ENCODE data around the gene GEMIN5. TPM values are rescaled to one million over a fixed set of nuclear protein-coding genes. Genes with fewer than 3 reads are reported as not detected.

The GEMIN5 gene, protein sequence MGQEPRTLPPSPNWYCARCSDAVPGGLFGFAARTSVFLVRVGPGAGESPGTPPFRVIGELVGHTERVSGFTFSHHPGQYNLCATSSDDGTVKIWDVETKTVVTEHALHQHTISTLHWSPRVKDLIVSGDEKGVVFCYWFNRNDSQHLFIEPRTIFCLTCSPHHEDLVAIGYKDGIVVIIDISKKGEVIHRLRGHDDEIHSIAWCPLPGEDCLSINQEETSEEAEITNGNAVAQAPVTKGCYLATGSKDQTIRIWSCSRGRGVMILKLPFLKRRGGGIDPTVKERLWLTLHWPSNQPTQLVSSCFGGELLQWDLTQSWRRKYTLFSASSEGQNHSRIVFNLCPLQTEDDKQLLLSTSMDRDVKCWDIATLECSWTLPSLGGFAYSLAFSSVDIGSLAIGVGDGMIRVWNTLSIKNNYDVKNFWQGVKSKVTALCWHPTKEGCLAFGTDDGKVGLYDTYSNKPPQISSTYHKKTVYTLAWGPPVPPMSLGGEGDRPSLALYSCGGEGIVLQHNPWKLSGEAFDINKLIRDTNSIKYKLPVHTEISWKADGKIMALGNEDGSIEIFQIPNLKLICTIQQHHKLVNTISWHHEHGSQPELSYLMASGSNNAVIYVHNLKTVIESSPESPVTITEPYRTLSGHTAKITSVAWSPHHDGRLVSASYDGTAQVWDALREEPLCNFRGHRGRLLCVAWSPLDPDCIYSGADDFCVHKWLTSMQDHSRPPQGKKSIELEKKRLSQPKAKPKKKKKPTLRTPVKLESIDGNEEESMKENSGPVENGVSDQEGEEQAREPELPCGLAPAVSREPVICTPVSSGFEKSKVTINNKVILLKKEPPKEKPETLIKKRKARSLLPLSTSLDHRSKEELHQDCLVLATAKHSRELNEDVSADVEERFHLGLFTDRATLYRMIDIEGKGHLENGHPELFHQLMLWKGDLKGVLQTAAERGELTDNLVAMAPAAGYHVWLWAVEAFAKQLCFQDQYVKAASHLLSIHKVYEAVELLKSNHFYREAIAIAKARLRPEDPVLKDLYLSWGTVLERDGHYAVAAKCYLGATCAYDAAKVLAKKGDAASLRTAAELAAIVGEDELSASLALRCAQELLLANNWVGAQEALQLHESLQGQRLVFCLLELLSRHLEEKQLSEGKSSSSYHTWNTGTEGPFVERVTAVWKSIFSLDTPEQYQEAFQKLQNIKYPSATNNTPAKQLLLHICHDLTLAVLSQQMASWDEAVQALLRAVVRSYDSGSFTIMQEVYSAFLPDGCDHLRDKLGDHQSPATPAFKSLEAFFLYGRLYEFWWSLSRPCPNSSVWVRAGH (N-terminal part only)
- 46.7 and 49.7 TPM in 2 replicates for total RNA-seq (2014; rRNA removed; shearing (Covaris generic))
- 18.3 and 19.2 TPM in 2 replicates for polyA plus RNA-seq (2016; fragmentation: Nextera tagmentation; extraction: Ambion mirVana)
- long read RNA-seq, partial matches to known transcripts, result 6 of 7 reads
- long read RNA-seq, other reads (novel, unspliced or antisense), result 1 of 7 reads

DNA sequence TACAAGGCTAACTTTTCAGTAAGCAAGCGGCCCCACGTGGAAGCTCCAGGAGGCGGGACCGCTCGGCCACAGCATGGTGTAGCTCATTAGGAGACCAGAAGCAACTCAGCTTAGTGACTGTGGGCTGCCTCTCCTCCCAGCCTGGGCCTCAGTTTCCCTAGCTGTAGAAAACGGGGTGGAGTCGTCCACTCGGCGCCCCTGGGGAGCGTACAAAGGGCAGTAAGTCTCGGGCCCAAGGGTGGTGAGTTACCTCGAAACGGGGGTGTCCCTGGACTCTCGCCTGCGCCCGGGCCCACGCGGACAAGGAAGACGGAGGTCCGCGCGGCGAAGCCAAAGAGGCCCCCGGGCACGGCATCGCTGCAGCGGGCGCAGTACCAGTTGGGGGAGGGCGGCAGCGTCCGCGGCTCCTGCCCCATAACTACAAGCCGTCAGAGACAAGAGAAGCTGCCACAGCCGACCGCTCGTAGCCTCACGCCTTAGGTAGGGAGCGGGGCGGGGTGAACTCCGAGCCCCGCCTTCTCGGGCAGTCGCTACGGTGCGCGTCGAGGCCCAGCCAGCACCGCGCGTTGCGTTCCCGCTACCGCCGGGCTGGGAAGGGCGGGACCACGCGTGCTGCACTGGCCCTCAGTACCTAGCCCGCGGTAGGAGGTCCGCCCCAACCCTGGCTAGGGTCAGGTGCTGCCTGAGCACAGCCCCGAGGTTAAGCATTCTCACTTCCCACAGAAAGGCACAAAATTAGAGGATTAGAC is at the start of gene GEMIN5:
Gene GEMIN5 (minus strand): TSS at position 494 of the 749 bp plus-strand sequence. CDS start 78 bp downstream, at position 416.
- peak within 1 kb of the TSS; percentile 46; the same call in 1 of the 2 replicates for H3K27ac ChIP-seq (ENCODE audit: low read depth)
- H3K36me3 Mint-ChIP-seq (ENCODE audit: low read depth), result peaks cover 17% of the 10 kb centered on the region
- peaks cover 7% of the 10 kb centered on the region; the same call in 1 of the 2 replicates for H3K36me3 ChIP-seq (ENCODE audit: insufficient read depth)
- TF ChIP-seq ZNF331 (CRISPR knock-in tag; IDR thresholded peaks at IDR 0.05; ENCODE audit: low read depth) (no peak), JUNB (IDR thresholded peaks at IDR 0.05; ENCODE audit: unreplicated experiment) (no peak), ZNF114 (CRISPR knock-in tag; IDR thresholded peaks at IDR 0.05) (no peak), NANOG (IDR thresholded peaks at IDR 0.05; ENCODE audit: borderline replicate concordance) (no peak), STAT1 (IDR thresholded peaks at IDR 0.05; ENCODE audit: unreplicated experiment) (peak; percentile 16)
- TF ChIP-seq, protein P1, sequence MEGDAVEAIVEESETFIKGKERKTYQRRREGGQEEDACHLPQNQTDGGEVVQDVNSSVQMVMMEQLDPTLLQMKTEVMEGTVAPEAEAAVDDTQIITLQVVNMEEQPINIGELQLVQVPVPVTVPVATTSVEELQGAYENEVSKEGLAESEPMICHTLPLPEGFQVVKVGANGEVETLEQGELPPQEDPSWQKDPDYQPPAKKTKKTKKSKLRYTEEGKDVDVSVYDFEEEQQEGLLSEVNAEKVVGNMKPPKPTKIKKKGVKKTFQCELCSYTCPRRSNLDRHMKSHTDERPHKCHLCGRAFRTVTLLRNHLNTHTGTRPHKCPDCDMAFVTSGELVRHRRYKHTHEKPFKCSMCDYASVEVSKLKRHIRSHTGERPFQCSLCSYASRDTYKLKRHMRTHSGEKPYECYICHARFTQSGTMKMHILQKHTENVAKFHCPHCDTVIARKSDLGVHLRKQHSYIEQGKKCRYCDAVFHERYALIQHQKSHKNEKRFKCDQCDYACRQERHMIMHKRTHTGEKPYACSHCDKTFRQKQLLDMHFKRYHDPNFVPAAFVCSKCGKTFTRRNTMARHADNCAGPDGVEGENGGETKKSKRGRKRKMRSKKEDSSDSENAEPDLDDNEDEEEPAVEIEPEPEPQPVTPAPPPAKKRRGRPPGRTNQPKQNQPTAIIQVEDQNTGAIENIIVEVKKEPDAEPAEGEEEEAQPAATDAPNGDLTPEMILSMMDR (conservative IDR thresholded peaks at IDR 0.05; ENCODE audit: low read depth in 2 of 2), result no peak
- TF ChIP-seq, protein P2, sequence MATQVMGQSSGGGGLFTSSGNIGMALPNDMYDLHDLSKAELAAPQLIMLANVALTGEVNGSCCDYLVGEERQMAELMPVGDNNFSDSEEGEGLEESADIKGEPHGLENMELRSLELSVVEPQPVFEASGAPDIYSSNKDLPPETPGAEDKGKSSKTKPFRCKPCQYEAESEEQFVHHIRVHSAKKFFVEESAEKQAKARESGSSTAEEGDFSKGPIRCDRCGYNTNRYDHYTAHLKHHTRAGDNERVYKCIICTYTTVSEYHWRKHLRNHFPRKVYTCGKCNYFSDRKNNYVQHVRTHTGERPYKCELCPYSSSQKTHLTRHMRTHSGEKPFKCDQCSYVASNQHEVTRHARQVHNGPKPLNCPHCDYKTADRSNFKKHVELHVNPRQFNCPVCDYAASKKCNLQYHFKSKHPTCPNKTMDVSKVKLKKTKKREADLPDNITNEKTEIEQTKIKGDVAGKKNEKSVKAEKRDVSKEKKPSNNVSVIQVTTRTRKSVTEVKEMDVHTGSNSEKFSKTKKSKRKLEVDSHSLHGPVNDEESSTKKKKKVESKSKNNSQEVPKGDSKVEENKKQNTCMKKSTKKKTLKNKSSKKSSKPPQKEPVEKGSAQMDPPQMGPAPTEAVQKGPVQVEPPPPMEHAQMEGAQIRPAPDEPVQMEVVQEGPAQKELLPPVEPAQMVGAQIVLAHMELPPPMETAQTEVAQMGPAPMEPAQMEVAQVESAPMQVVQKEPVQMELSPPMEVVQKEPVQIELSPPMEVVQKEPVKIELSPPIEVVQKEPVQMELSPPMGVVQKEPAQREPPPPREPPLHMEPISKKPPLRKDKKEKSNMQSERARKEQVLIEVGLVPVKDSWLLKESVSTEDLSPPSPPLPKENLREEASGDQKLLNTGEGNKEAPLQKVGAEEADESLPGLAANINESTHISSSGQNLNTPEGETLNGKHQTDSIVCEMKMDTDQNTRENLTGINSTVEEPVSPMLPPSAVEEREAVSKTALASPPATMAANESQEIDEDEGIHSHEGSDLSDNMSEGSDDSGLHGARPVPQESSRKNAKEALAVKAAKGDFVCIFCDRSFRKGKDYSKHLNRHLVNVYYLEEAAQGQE (IDR thresholded peaks at IDR 0.05; ENCODE audit: unreplicated experiment), result peak; percentile 16
- TF ChIP-seq, protein P3, sequence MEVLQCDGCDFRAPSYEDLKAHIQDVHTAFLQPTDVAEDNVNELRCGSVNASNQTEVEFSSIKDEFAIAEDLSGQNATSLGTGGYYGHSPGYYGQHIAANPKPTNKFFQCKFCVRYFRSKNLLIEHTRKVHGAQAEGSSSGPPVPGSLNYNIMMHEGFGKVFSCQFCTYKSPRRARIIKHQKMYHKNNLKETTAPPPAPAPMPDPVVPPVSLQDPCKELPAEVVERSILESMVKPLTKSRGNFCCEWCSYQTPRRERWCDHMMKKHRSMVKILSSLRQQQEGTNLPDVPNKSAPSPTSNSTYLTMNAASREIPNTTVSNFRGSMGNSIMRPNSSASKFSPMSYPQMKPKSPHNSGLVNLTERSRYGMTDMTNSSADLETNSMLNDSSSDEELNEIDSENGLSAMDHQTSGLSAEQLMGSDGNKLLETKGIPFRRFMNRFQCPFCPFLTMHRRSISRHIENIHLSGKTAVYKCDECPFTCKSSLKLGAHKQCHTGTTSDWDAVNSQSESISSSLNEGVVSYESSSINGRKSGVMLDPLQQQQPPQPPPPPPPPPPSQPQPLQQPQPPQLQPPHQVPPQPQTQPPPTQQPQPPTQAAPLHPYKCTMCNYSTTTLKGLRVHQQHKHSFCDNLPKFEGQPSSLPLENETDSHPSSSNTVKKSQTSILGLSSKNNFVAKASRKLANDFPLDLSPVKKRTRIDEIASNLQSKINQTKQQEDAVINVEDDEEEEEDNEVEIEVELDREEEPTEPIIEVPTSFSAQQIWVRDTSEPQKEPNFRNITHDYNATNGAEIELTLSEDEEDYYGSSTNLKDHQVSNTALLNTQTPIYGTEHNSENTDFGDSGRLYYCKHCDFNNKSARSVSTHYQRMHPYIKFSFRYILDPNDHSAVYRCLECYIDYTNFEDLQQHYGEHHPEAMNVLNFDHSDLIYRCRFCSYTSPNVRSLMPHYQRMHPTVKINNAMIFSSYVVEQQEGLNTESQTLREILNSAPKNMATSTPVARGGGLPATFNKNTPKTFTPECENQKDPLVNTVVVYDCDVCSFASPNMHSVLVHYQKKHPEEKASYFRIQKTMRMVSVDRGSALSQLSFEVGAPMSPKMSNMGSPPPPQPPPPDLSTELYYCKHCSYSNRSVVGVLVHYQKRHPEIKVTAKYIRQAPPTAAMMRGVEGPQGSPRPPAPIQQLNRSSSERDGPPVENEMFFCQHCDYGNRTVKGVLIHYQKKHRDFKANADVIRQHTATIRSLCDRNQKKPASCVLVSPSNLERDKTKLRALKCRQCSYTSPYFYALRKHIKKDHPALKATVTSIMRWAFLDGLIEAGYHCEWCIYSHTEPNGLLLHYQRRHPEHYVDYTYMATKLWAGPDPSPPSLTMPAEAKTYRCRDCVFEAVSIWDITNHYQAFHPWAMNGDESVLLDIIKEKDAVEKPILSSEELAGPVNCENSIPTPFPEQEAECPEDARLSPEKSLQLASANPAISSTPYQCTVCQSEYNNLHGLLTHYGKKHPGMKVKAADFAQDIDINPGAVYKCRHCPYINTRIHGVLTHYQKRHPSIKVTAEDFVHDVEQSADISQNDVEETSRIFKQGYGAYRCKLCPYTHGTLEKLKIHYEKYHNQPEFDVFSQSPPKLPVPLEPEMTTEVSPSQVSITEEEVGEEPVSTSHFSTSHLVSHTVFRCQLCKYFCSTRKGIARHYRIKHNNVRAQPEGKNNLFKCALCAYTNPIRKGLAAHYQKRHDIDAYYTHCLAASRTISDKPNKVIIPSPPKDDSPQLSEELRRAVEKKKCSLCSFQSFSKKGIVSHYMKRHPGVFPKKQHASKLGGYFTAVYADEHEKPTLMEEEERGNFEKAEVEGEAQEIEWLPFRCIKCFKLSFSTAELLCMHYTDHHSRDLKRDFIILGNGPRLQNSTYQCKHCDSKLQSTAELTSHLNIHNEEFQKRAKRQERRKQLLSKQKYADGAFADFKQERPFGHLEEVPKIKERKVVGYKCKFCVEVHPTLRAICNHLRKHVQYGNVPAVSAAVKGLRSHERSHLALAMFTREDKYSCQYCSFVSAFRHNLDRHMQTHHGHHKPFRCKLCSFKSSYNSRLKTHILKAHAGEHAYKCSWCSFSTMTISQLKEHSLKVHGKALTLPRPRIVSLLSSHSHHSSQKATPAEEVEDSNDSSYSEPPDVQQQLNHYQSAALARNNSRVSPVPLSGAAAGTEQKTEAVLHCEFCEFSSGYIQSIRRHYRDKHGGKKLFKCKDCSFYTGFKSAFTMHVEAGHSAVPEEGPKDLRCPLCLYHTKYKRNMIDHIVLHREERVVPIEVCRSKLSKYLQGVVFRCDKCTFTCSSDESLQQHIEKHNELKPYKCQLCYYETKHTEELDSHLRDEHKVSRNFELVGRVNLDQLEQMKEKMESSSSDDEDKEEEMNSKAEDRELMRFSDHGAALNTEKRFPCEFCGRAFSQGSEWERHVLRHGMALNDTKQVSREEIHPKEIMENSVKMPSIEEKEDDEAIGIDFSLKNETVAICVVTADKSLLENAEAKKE (CRISPR knock-in tag; IDR thresholded peaks at IDR 0.05), result no peak

More for the DNA sequence above, at the start of gene GEMIN5:
- peak; percentile 93 for ATAC-seq
- peaks cover 62% of the 10 kb centered on the region for H3K79me2 ChIP-seq (replicated peaks; ENCODE audit: insufficient read depth)
- peak within 1 kb of the TSS; percentile 98 for H2AFZ ChIP-seq
- Mint-ChIP-seq H3K9me3 (no peaks in the 10 kb centered on the region), H3K4me3 (peak within 1 kb of the TSS; percentile 91), H3K27ac (no peak within 1 kb of the TSS), H3K27me3 (ENCODE audit: insufficient read depth, low read depth, poor library complexity) (peaks cover 6% of the 10 kb centered on the region), H3K4me1 (peaks cover 11% of the 10 kb centered on the region)
- peak within 1 kb of the TSS; percentile 97 for H3K4me3 ChIP-seq
- no peaks in the 10 kb centered on the region for H3K9me2 ChIP-seq (ENCODE audit: insufficient read depth)
- peaks cover 16% of the 10 kb centered on the region for H3K4me1 ChIP-seq (ENCODE audit: insufficient read depth)
- H3K27me3 ChIP-seq (ENCODE audit: insufficient read depth), result no peaks in the 10 kb centered on the region
- H4K20me1 ChIP-seq (replicated peaks; ENCODE audit: insufficient read depth), result peaks cover 2% of the 10 kb centered on the region; the same call in 1 of the 2 replicates
- no peaks in the 10 kb centered on the region for H3F3A ChIP-seq (replicated peaks; ENCODE audit: low read depth)
- peak; percentile 97 for DNase-seq (ENCODE audit: low spot score)
- peak within 1 kb of the TSS; percentile 92 for H3K4me2 ChIP-seq

Data from GM23338 (cell line).